NCI-H1436 treated with DMSO at 0.1 percent for 48 hours (cell line): ENCODE data around the gene PFN1.

Source experiments
- DNase-seq: peaks from one replicate; lab custom pipeline; 2025; lab: John Stamatoyannopoulos, UW

Gene PFN1

GRCh38 chr17:4948166-4948930 lies at the start of gene PFN1:
TSS of gene PFN1 (minus strand) at chr17:4948530. CDS start at chr17:4948394, 136 bp downstream.
- DNase-seq: peak; percentile 55

GRCh38 chr17:4997302-4998026 lies 49.1 kb upstream of the PFN1 start, which contains the start of the genes INCA1 and KIF1C:
TSS of gene INCA1 (minus strand) at chr17:4997522. CDS start at chr17:4994437, 3,085 bp downstream.
TSS of gene KIF1C (plus strand) at chr17:4997950. CDS start at chr17:5000247, 2,297 bp downstream.
- DNase-seq: peak; percentile 3

GRCh38 chr17:4994081-4994595 lies 45.8 kb upstream of the PFN1 start:
- DNase-seq: no peak

GRCh38 chr17:4987767-4988567 lies 39.6 kb upstream of the PFN1 start:
- DNase-seq: peak; percentile 26

GRCh38 chr17:4986951-4987766 lies 38.8 kb upstream of the PFN1 start, which contains the start of gene CAMTA2:
TSS of gene CAMTA2 (minus strand) at chr17:4987675. CDS start at chr17:4986222, 1,453 bp downstream.
- peak; percentile 33 for DNase-seq

- no peak for DNase-seq
These were observed 38.1 kb upstream of the PFN1 start for GRCh38 chr17:4986403-4986802.

GRCh38 chr17:4982305-4982704 lies 34.0 kb upstream of the PFN1 start:
- DNase-seq: no peak

GRCh38 chr17:4980644-4981216 lies 32.4 kb upstream of the PFN1 start:
- DNase-seq: no peak

- DNase-seq: no peak
These were observed 30.4 kb upstream of the PFN1 start for GRCh38 chr17:4978726-4979125.

GRCh38 chr17:4974115-4974670 lies 25.9 kb upstream of the PFN1 start:
- DNase-seq: no peak

GRCh38 chr17:4973256-4974114 lies 25.2 kb upstream of the PFN1 start:
- DNase-seq: no peak

- DNase-seq: no peak
These were observed 24.4 kb upstream of the PFN1 start for GRCh38 chr17:4972752-4973151.

GRCh38 chr17:4972322-4972721 lies 24.0 kb upstream of the PFN1 start:
- no peak for DNase-seq

GRCh38 chr17:4971826-4972225 lies 23.5 kb upstream of the PFN1 start:
- no peak for DNase-seq

GRCh38 chr17:4970273-4970672 lies 21.9 kb upstream of the PFN1 start:
- DNase-seq: no peak

GRCh38 chr17:4969551-4970173 lies 21.3 kb upstream of the PFN1 start:
- no peak for DNase-seq

- no peak for DNase-seq
These were observed 20.8 kb upstream of the PFN1 start for GRCh38 chr17:4969047-4969550.

- DNase-seq: no peak
These were observed 20.2 kb upstream of the PFN1 start for GRCh38 chr17:4968486-4969046.
